Glutamatergic neuron (in vitro differentiated cells): ENCODE data around the gene DOCK1. TPM values are rescaled to one million over a fixed set of nuclear protein-coding genes. Genes with fewer than 3 reads are reported as not detected.

Experiments used
- DNase-seq: peaks from one replicate; pipeline ENCODE4 v3.0.0; 2022
- H3K27ac Mint-ChIP-seq: one replicate; pipeline ENCODE4 v1.8.0; 2020; ENCODE audit warnings: mild to moderate bottlenecking, mixed read lengths, inconsistent platforms; ENCODE audit not compliant: unreplicated experiment
- H3K27me3 Mint-ChIP-seq: one replicate; pipeline ENCODE4 v1.8.0; 2020; ENCODE audit warnings: mild to moderate bottlenecking, moderate library complexity, mixed read lengths, inconsistent platforms; ENCODE audit not compliant: unreplicated experiment
- H3K36me3 Mint-ChIP-seq: one replicate; pipeline ENCODE4 v1.8.0; 2020; ENCODE audit warnings: mild to moderate bottlenecking, mixed read lengths, inconsistent platforms; ENCODE audit not compliant: unreplicated experiment
- H3K4me1 Mint-ChIP-seq: one replicate; pipeline ENCODE4 v1.8.0; 2020; ENCODE audit warnings: mild to moderate bottlenecking, low read depth, mixed read lengths, inconsistent platforms; ENCODE audit not compliant: unreplicated experiment
- H3K4me3 Mint-ChIP-seq: one replicate; pipeline ENCODE4 v1.8.0; 2020; ENCODE audit warnings: mild to moderate bottlenecking, mixed read lengths, inconsistent platforms; ENCODE audit not compliant: unreplicated experiment
- H3K9me3 Mint-ChIP-seq: one replicate; pipeline ENCODE4 v1.8.0; 2020; ENCODE audit warnings: mild to moderate bottlenecking, moderate library complexity, mixed read lengths, inconsistent platforms; ENCODE audit not compliant: unreplicated experiment
- total RNA-seq: library from RNA; stranded (reverse); fragmentation: NEBNext Ultra II Directional; extraction: Animal tissue kit (Norgen Biotek cat#: 25700); gene quantifications from one replicate; pipeline ENCODE4 v1.2.1, GENCODE V29; 2021; ENCODE audit not compliant: unreplicated experiment
- TF ChIP-seq, protein P1 (sequence below): fragments of 200-600 bp; sonication (generic); IDR thresholded peaks from one replicate; pipeline ENCODE4 v1.5.0; 2021; ENCODE audit not compliant: partially characterized antibody, unreplicated experiment

Gene DOCK1
- total RNA-seq, 1 donor from 2014 or later, result 19.7 TPM

DNA sequence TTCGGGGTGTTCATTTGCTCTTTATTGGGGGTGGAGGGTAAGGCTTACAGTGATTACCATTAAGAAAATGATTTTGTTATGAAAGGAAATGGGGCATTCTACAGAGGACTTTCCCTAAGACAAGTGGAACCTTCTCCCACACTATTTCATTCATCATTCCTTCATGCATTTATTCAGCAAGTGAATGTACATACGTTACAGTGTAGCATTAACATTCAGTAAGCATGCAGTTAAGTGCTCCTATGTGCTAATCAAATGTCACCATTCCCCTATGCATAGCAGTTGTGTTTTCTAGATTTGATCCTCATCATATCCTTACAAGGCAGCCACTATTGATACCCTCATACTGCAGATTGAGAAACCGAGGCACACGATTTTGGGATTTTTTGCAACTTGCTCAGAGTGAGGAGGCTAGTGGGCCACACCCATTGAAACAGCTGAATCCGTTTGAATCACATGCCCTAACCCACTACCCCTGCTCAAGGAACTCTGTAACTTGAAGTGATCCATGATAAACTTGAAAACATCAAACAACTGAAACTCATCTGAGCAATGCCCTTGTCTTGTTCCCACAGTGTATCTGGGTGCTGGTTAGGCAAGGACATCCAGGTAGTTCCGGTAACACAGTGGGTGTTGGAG lies 274.5 kb downstream of the DOCK1 start:
- Mint-ChIP-seq H3K36me3 (no peaks in the 10 kb centered on the region), H3K9me3 (peaks cover 4% of the 10 kb centered on the region), H3K4me1 (peaks cover 11% of the 10 kb centered on the region), H3K27me3 (peaks cover 2% of the 10 kb centered on the region), H3K4me3 (no peak overlapping the region), H3K27ac (no peak overlapping the region)
- DNase-seq, result no peak
- TF ChIP-seq, protein P1, sequence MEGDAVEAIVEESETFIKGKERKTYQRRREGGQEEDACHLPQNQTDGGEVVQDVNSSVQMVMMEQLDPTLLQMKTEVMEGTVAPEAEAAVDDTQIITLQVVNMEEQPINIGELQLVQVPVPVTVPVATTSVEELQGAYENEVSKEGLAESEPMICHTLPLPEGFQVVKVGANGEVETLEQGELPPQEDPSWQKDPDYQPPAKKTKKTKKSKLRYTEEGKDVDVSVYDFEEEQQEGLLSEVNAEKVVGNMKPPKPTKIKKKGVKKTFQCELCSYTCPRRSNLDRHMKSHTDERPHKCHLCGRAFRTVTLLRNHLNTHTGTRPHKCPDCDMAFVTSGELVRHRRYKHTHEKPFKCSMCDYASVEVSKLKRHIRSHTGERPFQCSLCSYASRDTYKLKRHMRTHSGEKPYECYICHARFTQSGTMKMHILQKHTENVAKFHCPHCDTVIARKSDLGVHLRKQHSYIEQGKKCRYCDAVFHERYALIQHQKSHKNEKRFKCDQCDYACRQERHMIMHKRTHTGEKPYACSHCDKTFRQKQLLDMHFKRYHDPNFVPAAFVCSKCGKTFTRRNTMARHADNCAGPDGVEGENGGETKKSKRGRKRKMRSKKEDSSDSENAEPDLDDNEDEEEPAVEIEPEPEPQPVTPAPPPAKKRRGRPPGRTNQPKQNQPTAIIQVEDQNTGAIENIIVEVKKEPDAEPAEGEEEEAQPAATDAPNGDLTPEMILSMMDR, result no peak

DNA sequence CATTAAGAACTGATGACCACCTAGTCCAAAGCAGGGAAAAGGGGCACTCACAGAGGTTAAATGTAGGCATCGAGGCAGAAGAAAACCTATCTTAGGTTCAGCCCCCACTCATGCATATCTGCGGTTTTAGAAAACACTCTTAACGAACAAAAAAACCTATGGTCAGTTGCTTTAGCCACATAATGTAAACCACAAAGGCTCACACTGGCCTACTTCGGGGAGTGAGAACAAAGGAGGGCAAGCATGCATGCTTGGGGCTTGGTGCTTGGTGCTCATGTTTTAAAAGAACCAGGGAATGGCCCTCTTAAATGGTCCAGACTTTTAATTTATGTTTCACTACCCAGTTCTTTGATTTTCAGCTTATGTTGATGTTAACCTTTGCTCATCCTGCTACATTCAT lies 276.9 kb downstream of the DOCK1 start:
- Mint-ChIP-seq H3K4me1 (peaks cover 8% of the 10 kb centered on the region), H3K27ac (no peak overlapping the region), H3K27me3 (peaks cover 2% of the 10 kb centered on the region), H3K9me3 (no peaks in the 10 kb centered on the region), H3K4me3 (no peak overlapping the region), H3K36me3 (peaks cover 5% of the 10 kb centered on the region)
- DNase-seq, result no peak
- TF ChIP-seq, protein P1, result no peak

DNA sequence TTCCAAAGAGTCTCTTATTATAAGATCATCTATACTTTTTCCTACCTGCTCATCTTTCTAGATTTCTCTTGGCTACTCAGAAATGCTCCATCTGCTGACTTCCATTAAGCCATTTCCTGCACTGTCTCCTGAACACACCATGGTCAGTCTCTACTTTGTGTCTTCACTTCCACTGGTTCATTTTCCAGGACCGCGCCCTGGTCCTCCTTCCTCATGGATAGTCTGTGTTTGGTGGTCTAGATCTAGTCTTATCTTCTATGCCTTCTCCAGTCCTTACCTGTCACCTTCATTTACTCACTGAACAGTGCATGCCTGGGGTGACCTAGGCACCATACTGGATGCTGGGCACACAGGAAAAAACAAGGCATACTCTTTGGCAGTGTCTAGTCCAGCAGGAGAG lies 279.4 kb downstream of the DOCK1 start:
- Mint-ChIP-seq H3K9me3 (no peaks in the 10 kb centered on the region), H3K27ac (no peak overlapping the region), H3K36me3 (peaks cover 8% of the 10 kb centered on the region), H3K4me1 (peaks cover 3% of the 10 kb centered on the region), H3K27me3 (peaks cover 2% of the 10 kb centered on the region), H3K4me3 (no peak overlapping the region)
- TF ChIP-seq, protein P1, result no peak
- no peak for DNase-seq

DNA sequence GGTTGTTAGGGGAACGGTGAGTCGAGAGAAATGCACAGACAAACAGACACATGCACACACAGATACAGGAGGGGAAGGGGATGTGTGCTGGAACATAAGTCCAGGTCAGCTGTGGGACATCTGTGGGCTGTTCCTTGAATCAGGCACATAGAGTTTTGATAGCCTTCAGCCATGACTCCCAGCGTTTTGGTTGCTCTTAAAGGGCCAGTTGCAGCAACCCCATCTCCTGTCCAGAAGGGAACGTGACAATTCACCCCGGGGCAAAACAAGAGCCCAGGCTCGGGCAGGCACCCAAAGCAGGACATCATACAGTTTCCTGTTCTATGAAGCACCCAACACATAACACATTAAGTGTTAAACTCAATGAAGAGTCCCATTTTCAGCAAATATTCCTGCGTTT lies 281.6 kb downstream of the DOCK1 start:
- H3K4me1 Mint-ChIP-seq, result peaks cover 3% of the 10 kb centered on the region
- DNase-seq, result no peak
- H3K27ac Mint-ChIP-seq, result peak overlapping the region; percentile 2
- H3K4me3 Mint-ChIP-seq, result no peak overlapping the region
- peaks cover 8% of the 10 kb centered on the region for H3K36me3 Mint-ChIP-seq
- TF ChIP-seq, protein P1, result no peak
- H3K9me3 Mint-ChIP-seq, result no peaks in the 10 kb centered on the region
- H3K27me3 Mint-ChIP-seq, result peaks cover 2% of the 10 kb centered on the region

DNA sequence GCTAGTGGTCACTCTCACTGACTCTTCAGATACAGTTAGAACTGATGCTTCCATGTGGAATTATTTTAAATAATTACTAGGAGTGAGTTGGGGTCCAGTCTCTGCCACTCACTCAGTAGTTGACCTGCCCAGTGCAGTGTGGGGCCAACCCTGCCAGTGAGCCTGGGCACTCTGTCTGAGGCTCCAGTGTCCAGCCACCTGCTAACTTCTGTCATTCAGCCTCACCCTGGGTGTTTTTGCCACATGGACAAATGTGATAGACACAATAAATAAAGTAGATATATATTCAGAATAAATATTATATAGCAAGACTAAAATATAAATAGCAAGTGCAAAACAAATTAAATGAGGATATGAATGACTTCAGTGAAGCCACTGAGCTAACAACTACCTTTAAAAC lies 284.0 kb downstream of the DOCK1 start:
- Mint-ChIP-seq H3K27ac (no peak overlapping the region), H3K36me3 (peaks cover 8% of the 10 kb centered on the region), H3K4me1 (peaks cover 3% of the 10 kb centered on the region), H3K27me3 (peaks cover under 1% of the 10 kb centered on the region), H3K4me3 (no peak overlapping the region), H3K9me3 (no peaks in the 10 kb centered on the region)
- no peak for DNase-seq
- TF ChIP-seq, protein P1, result no peak
